HUES64 (cell line): ENCODE data around the gene FBXO5. TPM values are rescaled to one million over a fixed set of nuclear protein-coding genes. Genes with fewer than 3 reads are reported as not detected.
A peak's percentile ranks its signal among the peaks of the same experiment; 100 is the strongest.

Source experiments
- H3K27ac ChIP-seq: 2 replicates; pipeline ENCODE4 v1.7.0; 2013; ENCODE audit warnings: low read depth, low read length, inconsistent platforms
- H3K27me3 ChIP-seq: 2 replicates; pipeline ENCODE4 v1.6.1; 2013; ENCODE audit warnings: mild to moderate bottlenecking, low read length; ENCODE audit not compliant: insufficient read depth
- H3K36me3 ChIP-seq: 2 replicates; pipeline ENCODE4 v1.6.1; 2013; ENCODE audit warnings: mild to moderate bottlenecking, low read length; ENCODE audit not compliant: insufficient read depth
- H3K4me1 ChIP-seq: 2 replicates; pipeline ENCODE4 v1.6.1; 2013; ENCODE audit warnings: mild to moderate bottlenecking, low read length, moderate library complexity; ENCODE audit not compliant: insufficient read depth
- H3K4me3 ChIP-seq: 2 replicates; pipeline ENCODE4 v1.5.1; 2013; ENCODE audit warnings: mild to moderate bottlenecking, low read length, moderate library complexity
- H3K9ac ChIP-seq: 2 replicates; pipeline ENCODE4 v1.6.1; 2013; ENCODE audit warnings: mild to moderate bottlenecking, low read depth, low read length
- H3K9me3 ChIP-seq: 2 replicates; pipeline ENCODE4 v1.6.1; 2013; ENCODE audit warnings: low read depth, low read length; ENCODE audit not compliant: insufficient read depth
- WGBS: fragments of 150-250, 120-280 bp; methylation state at CpG from one replicate; pipeline ENCODE4 v1.1.7; 2013; ENCODE audit warnings: missing lambda C conversion rate; 5-methylcytosine and 5-hydroxymethylcytosine counted together
- polyA plus RNA-seq, 2 experiments: library from polyadenylated mRNA; stranded (reverse); fragments of 50-300 nt; gene quantifications; one replicate each; pipeline ENCODE4 v1.2.3, GENCODE V29; 2013

Gene FBXO5, protein sequence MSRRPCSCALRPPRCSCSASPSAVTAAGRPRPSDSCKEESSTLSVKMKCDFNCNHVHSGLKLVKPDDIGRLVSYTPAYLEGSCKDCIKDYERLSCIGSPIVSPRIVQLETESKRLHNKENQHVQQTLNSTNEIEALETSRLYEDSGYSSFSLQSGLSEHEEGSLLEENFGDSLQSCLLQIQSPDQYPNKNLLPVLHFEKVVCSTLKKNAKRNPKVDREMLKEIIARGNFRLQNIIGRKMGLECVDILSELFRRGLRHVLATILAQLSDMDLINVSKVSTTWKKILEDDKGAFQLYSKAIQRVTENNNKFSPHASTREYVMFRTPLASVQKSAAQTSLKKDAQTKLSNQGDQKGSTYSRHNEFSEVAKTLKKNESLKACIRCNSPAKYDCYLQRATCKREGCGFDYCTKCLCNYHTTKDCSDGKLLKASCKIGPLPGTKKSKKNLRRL
- 44.3 TPM for polyA plus RNA-seq (2013, experiment 1 of 2)
- 51.1 TPM for polyA plus RNA-seq (2013, experiment 2 of 2)

DNA sequence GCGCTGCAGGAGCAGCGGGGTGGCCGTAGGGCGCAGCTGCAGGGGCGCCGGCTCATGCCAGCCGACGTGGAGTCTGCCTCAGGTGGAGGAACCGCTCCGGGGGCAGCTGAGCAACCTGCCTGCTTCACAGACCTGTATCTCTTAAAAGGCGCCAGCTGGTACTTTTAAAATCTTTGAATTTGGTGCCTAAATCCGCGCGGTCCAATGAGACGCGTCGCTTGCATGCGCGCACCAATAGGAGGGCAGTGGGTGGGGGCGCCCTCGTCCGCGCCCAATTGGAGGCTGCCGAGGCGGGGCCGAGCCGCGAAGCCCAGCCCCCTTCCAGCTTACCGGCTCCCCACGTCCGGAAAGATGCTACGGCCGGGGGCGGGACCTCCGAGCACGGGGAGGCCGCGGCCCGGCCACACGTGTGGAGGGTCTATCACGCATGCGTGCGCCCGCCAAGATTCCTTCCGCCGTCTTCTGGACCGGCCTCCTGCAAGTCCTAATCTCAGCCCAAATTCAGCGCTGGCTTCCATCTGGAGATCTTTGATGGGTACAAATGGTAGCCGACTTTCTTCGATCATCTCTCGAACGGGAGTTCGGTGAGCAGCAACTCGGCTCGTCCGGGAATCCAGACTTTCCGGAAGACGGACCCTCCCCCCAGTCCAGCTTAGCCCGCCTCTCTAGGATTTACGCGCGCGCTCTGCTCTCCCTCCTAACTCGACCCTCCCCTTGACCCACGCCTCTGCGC lies at the start of gene FBXO5:
FBXO5 (minus strand) TSS at position 138 of the 733 bp plus-strand sequence; CDS start at position 56, 82 bp downstream.
- Histone ChIP-seq H3K4me3 (peak within 1 kb of the TSS; percentile 90), H3K27ac (peak within 1 kb of the TSS; percentile 80), H3K9ac (peak within 1 kb of the TSS; percentile 93), H3K36me3 (peaks cover 34% of the 10 kb centered on the region), H3K9me3 (no peaks in the 10 kb centered on the region), H3K4me1 (peaks cover 37% of the 10 kb centered on the region), H3K27me3 (no peaks in the 10 kb centered on the region)
- under 1% methylated on average over 66 of the region's 66 CpGs for WGBS

DNA sequence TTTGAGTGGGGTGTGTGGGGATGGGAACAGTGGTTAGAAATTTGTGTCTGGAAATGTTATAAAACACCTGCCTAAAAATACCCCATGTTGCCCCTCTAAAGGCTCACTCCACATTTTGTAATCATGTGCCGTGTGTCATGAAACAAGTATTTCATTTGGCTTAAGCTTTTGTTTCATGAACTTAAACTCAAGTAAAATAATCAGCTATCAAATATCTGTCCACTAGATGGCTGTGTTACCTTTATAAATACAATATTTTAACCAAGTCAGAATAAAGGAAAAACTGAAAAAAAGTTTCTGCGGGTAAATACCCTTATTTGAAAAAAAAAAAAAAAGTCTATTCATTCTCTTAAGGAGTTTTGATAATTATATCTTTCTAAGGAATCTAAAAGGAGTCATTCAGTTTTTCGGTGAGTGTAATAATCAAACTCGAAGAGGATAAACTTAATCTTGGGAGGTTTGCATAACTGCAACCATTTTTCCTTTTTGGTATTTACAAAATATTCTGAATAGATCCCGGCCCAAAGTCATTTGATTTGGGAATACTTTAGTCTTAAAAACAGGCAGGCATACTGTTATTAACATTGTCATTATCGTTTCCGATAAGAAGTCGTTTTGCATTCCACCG lies 49.5 kb upstream of the FBXO5 start:
- Histone ChIP-seq H3K27ac (no peak overlapping the region), H3K9me3 (no peaks in the 10 kb centered on the region), H3K9ac (no peak overlapping the region), H3K4me1 (peaks cover 18% of the 10 kb centered on the region), H3K36me3 (no peaks in the 10 kb centered on the region), H3K27me3 (no peaks in the 10 kb centered on the region), H3K4me3 (no peak overlapping the region)
- 97% methylated on average over 7 of the region's 9 CpGs for WGBS

DNA sequence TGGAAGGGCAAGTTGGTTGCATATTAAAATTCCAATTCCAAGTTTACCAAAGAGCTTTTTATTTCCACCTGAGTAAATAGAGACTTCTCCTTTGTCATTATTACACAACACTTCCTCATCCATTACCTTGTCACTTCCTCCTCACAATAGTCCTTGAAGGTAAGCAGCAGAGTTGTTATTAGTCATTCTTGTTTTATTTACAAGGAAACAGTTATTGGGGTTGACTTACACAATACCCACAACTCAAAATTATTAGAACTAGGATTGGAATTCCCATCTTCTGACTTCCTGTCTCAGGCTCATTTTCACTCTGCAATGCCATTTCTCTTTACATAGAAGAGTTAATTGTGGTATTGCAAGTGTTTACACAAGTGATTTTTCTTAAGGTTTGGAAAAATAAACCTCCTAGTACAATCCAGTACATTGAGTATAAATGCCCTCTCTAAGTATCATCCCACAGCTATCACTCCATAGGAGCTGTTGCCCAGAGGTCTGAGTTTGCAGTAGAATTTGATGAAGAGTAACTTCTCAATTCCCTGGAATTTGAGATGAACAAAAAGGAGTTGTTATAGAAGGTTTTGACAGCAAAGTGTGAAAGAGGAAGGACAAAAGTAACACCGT lies 48.6 kb upstream of the FBXO5 start:
- Histone ChIP-seq H3K4me3 (no peak overlapping the region), H3K9ac (no peak overlapping the region), H3K9me3 (no peaks in the 10 kb centered on the region), H3K4me1 (peaks cover 18% of the 10 kb centered on the region), H3K36me3 (no peaks in the 10 kb centered on the region), H3K27me3 (no peaks in the 10 kb centered on the region), H3K27ac (no peak overlapping the region)
- 78% methylated on average over 1 of the region's 1 CpG for WGBS

DNA sequence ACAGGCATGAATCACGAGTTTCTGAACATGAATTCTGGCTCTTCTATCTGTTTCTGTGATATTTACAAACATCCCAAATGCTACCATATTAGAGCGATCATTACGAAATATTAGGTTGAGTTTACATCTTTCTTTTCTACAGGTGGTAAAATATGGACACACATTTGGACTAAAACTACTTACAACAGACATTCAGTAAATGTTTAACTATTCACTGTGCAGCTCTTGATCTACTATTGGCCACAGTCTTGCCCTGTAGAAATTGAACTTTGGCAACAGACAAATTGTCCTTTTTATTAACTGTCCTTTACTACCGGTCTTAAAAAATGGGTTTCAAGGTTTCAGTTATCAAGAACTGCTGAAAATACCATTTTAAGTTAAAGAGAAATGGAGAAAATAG lies 46.1 kb upstream of the FBXO5 start:
- H3K27ac ChIP-seq: no peak overlapping the region
- no peak overlapping the region for H3K4me3 ChIP-seq
- H3K4me1 ChIP-seq: peaks cover 18% of the 10 kb centered on the region
- H3K9me3 ChIP-seq: no peaks in the 10 kb centered on the region
- H3K36me3 ChIP-seq: no peaks in the 10 kb centered on the region
- 90% methylated on average over 4 of the region's 4 CpGs for WGBS
- H3K9ac ChIP-seq: no peak overlapping the region
- H3K27me3 ChIP-seq: no peaks in the 10 kb centered on the region

DNA sequence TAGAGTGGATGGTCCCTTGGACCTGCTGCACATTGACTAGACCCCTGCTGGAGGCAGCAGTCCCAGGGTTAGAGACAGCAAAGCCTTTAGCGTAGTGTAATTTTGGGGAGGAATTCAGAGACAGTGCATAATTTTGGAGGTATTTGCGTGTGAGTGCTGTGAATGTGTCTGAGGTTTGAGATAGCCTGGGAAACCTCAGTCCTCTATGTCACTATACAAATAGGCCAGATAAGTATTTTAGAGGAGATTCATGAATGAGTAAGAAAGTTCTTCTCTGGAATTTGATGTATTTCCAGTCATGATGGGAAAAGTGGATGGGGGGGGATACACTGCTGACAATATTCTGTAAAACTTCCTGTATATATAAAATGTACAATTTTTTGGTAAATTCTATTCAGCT lies 45.4 kb upstream of the FBXO5 start:
- no peaks in the 10 kb centered on the region for H3K9me3 ChIP-seq
- 92% methylated on average over 2 of the region's 2 CpGs for WGBS
- H3K27ac ChIP-seq: no peak overlapping the region
- no peak overlapping the region for H3K4me3 ChIP-seq
- H3K4me1 ChIP-seq: peaks cover 18% of the 10 kb centered on the region
- H3K36me3 ChIP-seq: no peaks in the 10 kb centered on the region
- no peak overlapping the region for H3K9ac ChIP-seq
- H3K27me3 ChIP-seq: no peaks in the 10 kb centered on the region

DNA sequence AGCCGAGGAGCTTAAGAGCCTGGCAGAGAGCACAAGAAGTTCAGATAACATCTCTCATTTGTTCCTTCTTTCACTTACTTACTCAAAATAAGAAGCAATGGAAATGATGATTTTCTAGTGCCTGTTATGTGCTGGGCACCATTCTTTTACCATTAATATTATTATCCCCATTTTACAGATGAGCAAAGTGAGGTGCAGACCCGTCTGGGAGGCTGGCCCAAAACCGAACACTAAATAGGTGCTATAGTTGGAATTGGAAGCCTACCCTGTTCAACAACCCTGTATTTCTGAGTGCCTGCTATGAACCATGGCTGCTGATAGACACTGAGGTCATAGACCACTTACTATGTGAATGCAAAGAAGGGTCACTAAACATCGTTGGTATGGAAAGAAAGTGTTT lies 44.6 kb upstream of the FBXO5 start:
- H3K9ac ChIP-seq: no peak overlapping the region
- no peak overlapping the region for H3K4me3 ChIP-seq
- no peaks in the 10 kb centered on the region for H3K9me3 ChIP-seq
- peaks cover 18% of the 10 kb centered on the region for H3K4me1 ChIP-seq
- no peaks in the 10 kb centered on the region for H3K27me3 ChIP-seq
- H3K27ac ChIP-seq: no peak overlapping the region
- no peaks in the 10 kb centered on the region for H3K36me3 ChIP-seq
- WGBS: 96% methylated on average over 4 of the region's 4 CpGs

DNA sequence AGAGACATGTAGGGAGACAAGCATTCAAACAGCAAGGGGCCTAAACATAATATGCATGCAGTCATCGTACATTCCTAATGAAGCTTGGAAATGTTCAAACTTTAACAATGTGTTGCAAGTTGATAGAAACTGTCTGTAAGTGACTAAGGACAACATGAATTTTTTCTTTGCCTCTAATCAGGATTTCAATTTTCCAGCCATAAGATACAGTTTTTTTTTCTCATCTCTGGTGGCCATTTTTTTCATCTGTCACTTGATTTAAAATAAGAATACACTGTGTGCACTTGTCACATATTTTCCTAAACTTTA lies 41.8 kb upstream of the FBXO5 start:
- Histone ChIP-seq H3K9ac (no peak overlapping the region), H3K4me1 (no peaks in the 10 kb centered on the region), H3K27me3 (no peaks in the 10 kb centered on the region), H3K27ac (no peak overlapping the region), H3K36me3 (no peaks in the 10 kb centered on the region), H3K4me3 (no peak overlapping the region), H3K9me3 (no peaks in the 10 kb centered on the region)
- 63% methylated on average over 1 of the region's 1 CpG for WGBS

DNA sequence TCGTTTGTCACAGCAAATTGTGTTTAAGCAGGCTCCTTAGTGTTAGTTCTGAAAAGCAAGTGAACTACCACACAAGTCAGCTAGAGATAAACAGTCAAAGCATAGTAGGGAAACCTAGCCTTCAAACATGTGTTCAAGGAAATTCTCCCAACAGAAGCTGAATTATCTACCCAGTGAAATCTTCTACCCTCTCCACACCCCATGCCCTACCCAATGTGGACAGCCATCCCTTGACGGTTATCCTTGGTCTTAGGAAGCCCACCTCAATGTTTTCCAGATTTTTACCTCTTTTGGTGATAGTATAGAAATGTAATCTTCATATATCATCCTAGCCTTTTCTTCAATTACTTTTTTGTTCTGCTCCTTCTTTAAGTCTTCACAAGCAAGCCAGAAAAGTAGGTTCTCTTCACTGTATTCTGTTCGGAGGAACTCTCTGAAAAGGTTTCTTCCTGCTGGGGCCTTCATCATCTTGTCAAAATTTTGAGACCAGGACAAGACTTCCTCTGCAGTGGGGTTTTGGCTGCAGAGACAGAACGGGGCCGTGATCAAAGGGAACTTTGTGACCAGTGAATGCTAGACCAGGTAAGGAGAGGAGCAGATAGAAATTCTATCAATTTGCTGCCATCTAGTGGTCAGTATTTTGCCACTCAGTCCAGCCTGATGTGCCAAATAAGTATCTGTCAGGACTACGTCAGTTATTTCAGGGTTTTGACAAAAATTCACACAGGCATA lies 41.3 kb upstream of the FBXO5 start:
- H3K9ac ChIP-seq: no peak overlapping the region
- no peak overlapping the region for H3K27ac ChIP-seq
- 69% methylated on average over 6 of the region's 6 CpGs for WGBS
- H3K4me1 ChIP-seq: no peaks in the 10 kb centered on the region
- no peak overlapping the region for H3K4me3 ChIP-seq
- H3K36me3 ChIP-seq: no peaks in the 10 kb centered on the region
- no peaks in the 10 kb centered on the region for H3K9me3 ChIP-seq
- no peaks in the 10 kb centered on the region for H3K27me3 ChIP-seq

DNA sequence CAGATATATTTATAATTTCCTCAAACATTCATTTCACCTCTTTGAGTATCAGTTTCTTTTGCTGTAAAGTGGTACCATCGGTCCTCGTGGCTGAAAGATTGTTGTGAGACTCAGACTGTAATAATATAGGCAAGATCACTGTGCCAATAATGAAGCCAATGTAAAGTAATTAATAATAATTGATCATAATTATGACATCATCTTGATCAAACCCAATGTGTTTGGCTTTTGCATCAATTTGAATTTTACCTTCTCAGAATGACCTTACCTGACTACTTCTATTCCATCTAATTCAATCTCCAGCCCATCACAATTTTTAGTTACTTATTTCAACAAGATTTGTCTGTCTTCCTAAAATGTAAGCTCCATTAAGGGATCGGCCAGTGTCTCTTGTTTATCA lies 35.5 kb upstream of the FBXO5 start:
- Histone ChIP-seq H3K9me3 (no peaks in the 10 kb centered on the region), H3K4me3 (no peak overlapping the region), H3K4me1 (no peaks in the 10 kb centered on the region), H3K27ac (no peak overlapping the region), H3K36me3 (no peaks in the 10 kb centered on the region), H3K27me3 (no peaks in the 10 kb centered on the region), H3K9ac (no peak overlapping the region)
- 92% methylated on average over 2 of the region's 3 CpGs for WGBS

DNA sequence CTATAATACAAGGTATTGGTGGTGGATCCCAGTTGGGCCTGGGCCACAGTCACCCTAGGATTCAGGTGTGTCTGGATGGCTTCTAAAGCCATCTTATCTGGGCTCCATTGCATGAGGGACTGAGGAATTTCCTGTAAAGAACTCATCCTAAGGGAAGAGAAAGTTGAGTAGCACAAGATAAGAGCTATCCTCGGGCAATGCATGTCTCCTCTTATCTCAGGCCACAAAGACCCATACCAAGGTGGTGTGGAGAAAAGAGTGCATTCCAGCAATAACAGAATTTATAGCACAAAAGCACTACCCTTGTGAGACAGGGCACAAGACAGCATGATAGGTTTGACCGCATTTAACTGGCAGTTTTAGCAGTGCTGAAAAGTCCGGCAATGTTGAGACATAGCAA lies 34.0 kb upstream of the FBXO5 start:
- no peaks in the 10 kb centered on the region for H3K9me3 ChIP-seq
- H3K4me3 ChIP-seq: no peak overlapping the region
- no peaks in the 10 kb centered on the region for H3K27me3 ChIP-seq
- H3K36me3 ChIP-seq: no peaks in the 10 kb centered on the region
- 93% methylated on average over 3 of the region's 3 CpGs for WGBS
- no peak overlapping the region for H3K9ac ChIP-seq
- no peaks in the 10 kb centered on the region for H3K4me1 ChIP-seq
- H3K27ac ChIP-seq: no peak overlapping the region
